HG03378 (cell line): ENCODE data around the gene DNASE2.
"Not testable (repeated sequence)": the region's sequence is repeated elsewhere in the genome, so short reads cannot be mapped to it uniquely, and the experiment has no call there.

ENCODE experiments used
- ATAC-seq: cut with Tn5 transposase; IDR thresholded peaks from one replicate; pipeline ENCODE4 v1.9.1; 2021; ENCODE audit warnings: mild to moderate bottlenecking, moderate library complexity; ENCODE audit not compliant: unreplicated experiment

DNASE2 gene

DNA sequence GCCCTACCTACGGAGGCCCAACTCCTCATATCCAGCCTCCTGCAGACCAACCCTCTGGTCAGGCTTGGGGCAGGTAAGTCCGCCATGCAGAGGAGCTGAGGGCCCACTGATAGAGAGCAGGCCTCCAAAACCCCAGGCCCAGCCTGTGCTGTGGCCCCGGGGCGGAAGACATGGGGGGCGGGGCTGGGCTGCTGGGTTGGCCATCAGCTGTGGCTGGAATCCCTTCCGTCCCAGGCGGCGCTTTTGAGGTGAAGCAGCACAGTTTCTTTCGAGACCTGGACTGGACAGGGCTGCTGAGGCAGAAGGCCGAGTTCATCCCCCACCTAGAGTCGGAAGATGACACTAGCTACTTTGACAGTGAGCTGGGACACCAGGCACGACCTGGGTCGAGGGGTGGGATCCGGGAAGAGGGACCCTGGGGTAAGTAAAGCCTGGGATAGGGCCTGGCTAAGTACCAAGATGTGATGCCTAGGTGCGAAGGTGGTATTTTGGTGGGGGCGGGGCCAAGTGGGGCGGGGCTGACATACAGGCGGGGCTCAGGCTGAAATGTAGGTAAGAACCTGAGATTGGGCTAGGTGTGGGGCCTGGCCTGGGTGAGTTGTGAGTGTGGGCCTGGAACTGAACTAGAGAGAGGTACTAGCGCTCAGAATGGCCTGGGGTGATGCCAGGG, 15.4 kb downstream of the DNASE2 start:
- ATAC-seq: no peak

DNA sequence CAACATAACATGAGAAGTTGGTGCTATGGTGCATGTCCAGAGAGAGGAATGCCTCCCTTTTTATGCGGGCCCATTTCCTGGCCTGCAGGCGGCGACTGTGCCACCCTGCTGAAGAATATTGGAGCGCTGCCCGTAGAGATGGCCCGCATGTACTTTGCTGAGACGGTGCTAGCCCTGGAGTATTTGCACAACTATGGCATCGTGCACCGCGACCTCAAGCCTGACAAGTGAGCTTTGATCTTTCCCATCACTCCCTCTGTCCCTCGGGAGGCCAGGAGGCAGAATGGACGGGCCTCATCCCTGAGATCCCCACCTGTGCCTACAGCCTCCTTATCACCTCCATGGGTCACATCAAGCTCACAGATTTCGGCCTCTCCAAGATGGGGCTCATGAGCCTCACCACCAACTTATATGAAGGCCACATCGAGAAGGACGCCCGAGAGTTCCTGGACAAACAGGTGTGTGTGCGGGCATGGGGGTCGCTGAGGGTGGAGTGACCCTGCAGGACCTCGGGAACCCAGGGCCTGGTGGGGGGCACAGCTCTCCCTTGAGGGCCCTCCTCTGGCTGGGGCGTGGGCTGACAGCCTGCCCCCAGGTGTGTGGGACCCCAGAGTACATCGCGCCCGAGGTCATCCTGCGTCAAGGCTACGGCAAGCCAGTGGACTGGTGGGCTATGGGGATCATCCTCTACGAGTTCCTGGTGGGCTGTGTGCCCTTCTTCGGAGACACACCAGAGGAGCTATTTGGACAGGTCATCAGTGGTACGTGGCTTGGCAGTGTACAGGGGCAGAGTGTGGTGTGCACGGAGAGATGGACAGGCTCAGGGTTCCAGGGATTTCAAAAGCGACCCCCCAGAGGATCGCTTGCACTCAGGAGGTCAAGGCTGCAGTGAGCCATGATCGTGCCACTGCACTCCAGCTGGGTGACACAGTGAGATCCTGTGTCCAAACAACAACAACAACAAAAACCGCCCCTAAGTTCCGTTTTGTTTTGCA, 16.2 kb downstream of the DNASE2 start:
- no peak for ATAC-seq

DNA sequence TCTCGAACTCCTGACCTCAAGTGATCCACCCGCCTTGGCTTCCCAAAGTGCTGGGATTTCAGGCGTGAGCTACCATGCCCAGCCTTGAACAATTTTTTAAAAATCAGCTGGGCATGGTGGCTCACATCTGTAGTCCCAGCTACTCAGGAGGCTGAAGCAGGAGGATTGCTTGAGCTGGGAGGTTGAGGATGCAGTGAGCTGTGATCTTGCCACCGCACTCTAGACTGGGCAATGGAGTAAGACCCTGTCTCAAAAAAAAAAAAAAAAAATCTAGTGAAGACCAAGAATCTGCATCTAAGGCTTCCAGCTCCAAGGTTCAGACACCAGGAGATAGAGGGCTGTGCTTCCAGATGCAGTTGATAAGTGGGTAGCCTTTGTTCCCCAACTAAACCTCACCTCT, 17.1 kb downstream of the DNASE2 start:
- ATAC-seq: no peak

DNA sequence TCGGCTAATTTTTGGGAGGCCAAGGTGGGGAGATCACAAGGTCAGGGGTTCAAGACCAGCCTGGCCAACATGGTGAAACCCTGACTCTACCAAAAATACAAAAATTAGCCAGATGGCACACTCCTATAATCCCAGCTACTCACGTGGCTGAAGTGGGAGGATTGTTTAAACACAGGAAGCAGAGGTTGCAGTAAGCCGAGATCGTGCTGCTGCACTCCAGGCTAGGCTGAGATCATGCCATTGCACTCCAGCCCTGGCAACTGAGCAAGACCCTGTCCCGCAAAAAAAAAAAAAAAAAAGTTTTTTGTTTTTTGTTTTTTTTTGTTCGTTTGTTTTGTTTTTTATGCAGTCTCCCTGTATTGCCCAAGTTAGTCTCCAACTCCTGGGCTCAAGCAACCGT, 21.7 kb downstream of the DNASE2 start:
- no peak for ATAC-seq

DNA sequence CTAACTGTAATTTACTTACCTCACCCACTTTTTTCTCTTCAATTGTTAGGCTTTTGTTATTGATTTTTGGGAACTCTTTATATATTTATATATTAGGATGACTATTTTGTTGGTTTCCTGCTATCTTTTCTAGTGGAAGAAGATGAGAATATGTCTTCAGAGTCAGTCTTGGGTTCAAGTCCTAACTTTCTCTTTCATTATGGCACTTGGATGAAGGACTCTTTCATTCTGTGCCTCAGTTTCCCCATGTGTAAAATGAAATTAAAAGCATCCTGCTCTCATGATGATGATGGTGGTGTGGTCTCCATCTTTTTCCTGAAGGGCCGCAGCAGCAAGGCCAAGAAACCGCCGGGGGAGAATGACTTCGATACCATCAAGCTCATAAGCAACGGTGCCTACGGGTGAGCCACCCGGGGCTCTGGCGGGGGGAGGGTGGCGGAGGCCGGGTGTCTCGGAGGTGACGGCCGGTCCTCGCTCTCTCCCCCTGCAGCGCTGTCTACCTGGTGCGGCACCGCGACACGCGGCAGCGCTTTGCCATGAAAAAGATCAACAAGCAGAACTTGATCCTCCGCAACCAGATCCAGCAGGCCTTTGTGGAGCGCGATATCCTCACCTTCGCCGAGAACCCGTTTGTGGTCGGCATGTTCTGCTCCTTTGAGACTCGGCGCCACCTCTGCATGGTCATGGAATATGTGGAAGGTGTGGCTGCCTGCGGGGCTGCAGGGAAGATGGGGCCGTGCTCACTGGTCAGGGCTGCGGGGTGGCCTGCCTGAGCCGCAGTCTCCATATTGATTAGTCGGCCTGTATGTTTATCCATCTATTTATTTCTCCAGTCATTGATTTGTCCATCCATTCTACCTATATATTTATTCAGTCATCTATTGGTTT, 23.0 kb downstream of the DNASE2 start:
- no peak for ATAC-seq

DNA sequence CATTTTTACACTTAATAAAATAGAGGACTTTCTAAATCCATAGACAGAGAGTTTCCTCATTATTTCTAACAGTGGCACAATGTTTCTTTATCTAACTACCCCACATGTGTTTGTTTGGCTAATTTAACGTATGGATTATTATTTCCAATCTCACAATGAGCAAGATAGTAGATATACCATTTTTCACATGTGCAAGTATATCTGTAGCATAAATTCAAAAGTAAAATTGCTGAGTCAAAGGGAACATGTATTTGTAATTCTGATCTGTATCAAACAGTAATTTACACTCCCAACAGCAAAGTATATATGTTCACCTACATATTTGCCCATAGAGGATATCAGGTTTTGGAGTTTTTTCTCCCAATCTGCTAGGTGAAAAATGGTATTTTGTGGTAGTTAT, 24.6 kb downstream of the DNASE2 start:
- ATAC-seq: no peak

DNA sequence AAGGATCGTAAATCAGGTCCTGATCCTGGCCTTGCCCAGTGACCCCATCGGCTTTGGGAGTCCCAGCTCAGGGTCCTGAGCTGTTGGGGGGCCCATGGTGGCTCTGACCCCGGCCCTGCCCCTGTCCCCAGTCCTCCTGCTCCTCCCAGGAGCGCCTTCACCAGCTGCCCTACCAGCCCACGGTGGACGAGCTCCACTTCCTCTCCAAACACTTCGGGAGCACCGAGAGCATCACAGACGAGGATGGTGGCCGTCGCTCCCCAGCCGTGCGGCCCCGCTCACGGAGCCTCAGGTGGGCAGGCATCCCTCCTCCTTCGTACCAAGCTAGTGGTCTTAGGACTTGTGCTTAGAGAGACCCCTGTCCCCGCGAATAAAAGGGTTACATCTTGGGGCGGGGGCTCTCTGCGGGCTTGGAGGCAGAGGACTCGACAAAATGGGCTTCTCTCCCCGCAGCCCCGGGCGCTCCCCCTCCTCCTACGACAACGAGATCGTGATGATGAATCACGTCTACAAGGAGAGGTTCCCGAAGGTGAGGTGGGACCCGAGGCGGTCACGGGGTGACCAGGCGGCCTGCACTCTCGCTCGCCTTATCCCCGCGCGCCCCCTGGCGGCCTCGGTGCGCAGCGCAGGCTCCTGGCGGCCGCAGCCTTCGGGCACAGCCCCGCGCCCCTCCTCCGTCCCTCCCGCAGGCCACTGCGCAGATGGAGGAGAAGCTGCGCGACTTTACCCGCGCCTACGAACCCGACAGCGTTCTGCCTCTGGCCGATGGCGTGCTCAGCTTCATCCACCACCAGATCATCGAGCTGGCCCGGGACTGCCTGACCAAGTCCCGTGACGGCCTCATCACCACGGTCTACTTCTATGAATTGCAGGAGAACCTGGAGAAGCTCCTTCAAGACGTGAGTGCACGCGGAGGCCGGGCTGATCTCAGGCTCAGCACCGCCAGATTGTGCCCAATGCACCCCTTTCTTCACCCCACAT, 33.8 kb downstream of the DNASE2 start:
- ATAC-seq: no peak

DNA sequence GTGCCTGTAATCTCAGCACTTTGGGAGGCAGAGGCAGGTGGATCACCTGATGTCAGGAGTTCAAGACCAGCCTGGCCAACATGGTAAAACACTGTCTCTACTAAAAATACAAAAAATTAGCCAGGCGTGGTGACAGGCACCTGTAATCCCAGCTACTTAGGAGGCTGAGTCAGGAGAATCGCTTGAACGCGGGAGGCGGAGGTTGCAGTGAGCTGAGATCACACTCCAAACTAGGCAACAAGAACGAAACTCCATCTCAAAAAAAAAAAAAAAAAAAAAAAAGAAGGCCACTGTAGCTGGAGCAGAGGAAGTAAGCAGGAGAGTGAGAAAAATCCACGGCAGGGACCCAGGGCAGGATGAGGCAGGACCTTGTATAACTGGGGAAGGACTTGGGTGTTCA, 34.6 kb downstream of the DNASE2 start:
- not testable (repeated sequence) for ATAC-seq

DNA sequence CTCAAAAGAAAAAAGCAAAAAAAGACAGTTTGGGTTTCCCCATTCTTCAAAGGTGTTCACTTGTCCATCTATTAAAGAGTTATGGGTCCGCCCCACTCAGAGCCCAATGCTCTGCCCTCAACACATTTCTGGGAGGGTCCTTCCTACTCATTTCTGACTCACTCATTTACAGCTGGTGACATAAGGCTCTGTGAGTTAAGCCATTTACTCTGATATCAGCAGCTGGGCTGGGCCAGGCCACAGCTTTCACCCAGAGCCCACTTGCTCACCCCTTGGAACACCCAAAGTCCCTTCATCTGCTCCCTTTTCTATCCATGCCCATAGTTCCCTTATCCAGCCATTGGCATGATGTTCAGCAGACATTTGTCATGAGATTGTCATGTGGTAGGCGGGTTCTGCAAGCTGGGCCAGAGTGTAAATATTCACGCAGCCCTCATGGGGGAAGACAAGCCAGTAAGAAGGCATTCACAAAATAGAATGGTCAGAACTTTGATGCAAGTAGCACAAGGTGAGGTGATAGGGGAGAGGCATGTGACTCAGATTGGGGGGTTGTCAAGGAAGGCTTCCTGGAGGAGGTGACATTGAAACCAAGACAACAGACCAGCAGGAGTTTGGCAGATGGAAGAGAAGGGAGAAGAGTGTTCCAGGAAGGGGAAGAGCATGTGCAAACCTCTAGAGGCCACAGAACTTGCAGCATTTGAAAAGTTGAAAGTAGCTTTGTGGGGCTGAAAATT, 37.1 kb downstream of the DNASE2 start:
- no peak for ATAC-seq

DNA sequence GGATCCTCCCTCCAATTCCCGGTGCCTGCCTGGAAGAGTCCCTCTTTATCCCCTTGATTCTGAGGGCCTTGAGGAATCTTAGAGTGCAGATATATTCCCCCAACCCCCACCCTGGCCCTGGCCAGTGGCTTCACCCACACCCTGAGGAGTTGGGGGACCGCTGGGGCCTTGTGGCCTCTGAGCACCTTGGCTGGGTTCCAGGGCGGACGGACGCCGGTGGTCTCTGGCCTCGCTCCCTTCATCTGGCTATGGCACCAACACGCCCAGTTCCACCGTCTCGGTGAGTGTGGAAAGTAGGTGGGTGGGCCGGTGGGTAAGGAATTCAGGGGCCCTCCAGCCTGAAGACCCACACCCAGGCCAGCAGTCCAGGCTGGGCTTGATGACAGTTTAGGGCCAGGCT, 37.9 kb downstream of the DNASE2 start:
- ATAC-seq: no peak

DNA sequence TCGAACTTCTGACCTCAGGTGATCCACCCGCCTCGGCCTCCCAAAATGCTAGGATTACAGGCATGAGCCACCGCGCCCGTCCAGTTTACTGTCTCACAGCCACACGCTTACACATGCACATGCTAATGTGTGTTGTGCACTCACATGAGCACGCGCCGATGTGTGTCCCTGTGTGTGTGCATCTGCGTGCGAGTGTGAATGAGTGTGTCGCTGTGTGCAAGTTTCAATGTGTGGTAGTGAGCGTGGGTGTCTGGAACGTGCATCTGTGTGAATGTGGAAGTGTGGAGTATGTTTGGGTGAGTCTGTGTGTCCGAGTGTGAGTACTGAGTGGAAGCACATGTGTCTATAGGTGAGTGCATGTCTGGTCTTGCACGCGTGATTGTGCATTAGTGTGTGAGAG, 38.7 kb downstream of the DNASE2 start:
- ATAC-seq: no peak

DNA sequence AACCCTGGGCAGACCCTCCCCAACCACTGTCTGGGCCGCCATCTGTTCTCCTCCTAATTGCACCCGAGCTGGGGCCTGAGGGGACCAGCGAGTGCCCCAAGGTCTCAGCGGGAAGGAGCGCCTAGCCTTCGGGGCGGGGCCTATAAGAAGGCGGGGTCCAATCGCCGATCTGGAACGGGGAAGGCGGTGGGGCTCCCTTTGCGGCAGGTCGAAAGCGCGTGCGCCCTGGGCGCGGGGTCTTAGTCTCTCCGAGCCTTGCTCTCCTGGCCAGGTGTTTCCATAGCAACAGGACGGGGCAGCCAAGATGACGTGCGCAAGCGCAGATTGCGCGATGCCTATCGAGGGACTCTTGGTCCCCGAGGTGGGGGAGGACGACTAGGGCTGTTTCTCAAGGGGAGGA, 40.2 kb downstream of the DNASE2 start:
- ATAC-seq: no peak

DNA sequence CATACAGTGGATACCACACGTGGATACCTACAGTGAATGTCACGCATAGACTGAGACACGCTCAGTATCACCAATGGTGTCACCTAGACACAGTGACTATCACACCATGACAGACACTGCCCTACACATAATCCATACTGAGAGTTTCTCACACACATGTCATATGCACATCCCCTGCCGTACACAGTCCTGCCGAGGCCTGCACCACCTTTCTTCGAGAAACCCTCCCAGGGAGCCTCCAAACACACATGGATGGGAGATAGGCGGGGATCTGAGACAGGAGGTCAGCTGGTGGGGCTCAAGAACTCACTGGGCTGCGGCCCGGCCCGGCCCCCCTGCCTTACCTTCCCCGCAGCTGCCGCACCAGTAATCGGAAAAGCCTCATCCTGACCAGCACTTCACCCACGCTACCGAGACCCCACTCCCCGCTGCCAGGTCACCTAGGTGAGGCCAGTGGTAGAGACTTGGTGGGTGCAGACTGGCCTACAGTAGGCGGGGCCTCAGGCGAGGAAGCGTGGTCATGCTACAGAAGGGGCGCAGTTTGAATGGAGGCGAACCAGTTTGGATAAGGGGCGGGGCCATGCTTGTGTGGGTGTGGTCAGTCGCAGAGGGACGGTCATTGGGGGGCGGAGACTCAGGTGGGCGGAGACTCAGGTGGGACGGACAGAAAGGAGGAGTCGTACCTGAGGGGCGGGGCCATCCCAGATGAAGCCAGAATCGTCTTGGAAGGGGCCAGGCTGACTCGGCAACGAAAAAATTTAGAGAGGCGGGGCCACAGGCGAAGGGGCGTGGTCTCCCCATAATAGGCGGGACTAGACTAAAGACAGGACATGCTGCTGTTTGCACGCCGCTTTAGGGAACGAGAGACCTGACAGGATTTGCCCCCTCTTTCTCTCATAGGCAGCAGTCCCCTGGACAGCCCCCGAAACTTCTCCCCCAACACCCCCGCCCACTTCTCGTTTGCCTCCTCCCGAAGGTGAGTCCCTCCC, 40.9 kb downstream of the DNASE2 start:
- ATAC-seq: no peak

DNA sequence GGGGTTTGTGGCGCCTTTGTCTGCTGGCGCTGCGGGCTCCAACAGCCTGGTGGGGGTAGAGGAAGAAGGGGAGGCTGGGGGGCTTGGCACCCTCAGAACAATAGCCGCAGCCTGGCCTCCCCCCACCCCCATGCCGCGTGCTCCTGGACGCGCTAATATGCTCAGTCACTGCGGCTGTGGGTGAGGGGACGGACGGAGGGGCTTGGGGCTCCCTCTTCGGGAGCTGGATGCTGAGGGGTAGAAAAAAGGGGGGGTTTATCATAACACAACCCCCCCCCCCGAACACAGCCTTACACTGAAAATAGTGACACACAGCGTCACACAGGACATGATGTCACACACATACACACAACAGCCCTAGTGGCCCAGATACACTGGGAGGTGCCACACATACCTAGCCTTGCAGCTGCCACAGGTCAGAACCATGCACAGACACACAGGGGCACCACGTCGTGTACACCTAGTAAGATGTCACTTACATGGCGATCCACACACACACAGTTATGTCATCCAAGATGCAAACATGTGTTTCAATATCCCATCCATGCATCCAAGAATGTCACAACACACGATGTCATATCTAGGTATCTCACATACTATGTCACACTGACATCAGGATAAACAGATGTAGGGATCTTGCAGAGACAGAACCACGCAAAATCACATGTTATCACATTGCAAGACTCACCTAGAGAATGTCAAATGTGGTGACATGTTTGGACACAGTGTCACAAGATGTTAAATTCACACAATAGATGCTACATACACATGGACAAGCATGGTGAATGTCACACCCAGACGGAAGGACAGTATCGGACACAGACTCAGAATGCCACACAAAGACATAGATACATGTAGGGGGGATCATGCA, 42.1 kb downstream of the DNASE2 start:
- ATAC-seq: no peak

DNA sequence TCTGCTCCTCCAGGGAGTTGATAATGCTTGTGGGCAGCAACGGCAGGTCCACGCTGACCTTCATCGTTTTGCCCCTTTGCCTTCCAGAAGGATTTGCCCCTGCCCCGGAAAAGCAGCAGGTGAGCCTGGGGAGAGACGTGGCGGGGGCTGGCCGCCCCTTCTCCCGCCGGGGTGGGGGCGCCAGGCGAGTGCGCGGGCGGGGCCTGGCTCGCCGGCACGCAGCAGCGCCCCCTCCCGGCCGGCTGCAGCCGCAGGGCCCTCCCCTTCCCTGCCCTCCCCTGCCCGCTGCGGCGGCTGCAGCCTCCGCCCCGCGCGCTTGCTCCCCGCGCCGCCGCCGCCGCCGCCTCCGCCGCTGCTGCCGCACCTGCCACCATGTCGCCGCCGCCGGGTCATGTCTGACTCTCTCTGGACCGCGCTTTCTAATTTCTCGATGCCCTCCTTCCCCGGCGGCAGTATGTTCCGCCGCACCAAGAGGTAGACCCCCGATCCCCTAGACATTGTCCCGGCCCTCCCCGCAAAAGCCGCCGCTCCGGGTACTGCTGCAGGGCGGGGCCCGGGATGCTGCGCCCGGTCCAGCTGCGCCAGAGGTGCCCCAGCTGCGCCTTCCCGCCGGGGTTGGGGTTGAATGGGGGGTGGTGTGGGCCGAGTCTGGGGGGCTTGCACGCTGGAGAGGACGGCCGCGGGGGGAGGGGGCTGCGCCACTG, 42.9 kb downstream of the DNASE2 start, which contains the start of gene MAST1:
MAST1 (plus strand) TSS at position 334 of the 704 bp plus-strand sequence; CDS start at position 392, 58 bp downstream.
- no peak for ATAC-seq

DNA sequence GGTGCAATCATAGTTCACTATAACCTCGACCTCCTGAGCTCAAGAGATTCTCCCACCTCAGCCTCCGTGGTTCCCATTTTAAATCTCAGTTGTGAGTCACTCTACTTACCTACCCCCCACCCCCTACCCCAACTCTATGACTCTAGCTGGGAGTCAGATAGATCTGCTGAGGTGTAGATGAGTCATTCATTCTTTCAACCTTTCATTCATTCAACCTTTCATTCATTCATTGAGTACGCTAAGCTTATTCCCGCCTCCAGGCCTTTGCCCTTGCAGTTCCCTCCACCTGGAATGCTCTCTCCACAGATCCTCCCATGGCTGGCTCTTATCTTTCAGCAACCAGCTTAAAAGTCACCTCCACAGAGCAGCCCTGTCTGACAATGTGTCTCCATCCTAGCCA, 44.0 kb downstream of the DNASE2 start:
- no peak for ATAC-seq

DNA sequence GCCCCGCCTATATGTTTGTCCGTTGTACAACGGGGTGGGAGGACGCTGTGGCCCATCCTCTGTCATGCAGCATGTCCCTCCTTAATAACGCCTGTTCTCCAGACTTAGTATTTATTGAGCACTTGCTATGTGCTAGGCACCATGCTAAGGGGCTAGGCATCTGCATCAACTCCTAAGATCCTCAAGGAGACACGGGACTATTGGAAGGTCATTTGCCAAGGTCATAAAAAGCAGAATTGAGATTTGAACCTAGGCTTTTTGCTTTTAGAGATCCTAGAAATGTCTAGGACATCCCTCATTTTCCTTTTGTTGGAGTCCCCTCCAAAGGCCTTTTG, 44.8 kb downstream of the DNASE2 start:
- ATAC-seq: no peak
